AG04449 (cell line): ENCODE measurements around the gene SFN.
"Not testable (repeated sequence)": the region's sequence is repeated elsewhere in the genome, so short reads cannot be mapped to it uniquely, and the experiment has no call there.

Experiments used
- CTCF ChIA-PET: fragments of 350-600 bp; formaldehyde crosslinking; extraction: SDS; loops from one replicate; lab custom pipeline; 2021; ENCODE audit warnings: antibody characterized with exemption; lab: Yijun Ruan, JAX
- POLR2A ChIA-PET: fragments of 400-600, 350-600 bp; formaldehyde crosslinking; extraction: SDS; loops from one replicate; lab custom pipeline; 2020; ENCODE audit warnings: antibody characterized with exemption, inconsistent platforms; lab: Yijun Ruan, JAX
- DNase-seq: peaks from one replicate; pipeline ENCODE4 v3.0.0-alpha.2; 2010; ENCODE audit warnings: low read depth, low spot score
- H3K4me3 ChIP-seq: 2 replicates; pipeline ENCODE4 v1.5.1; 2011; ENCODE audit warnings: low read depth, mild to moderate bottlenecking, control low read depth, low read length
- TF ChIP-seq, protein P1 (sequence below): IDR thresholded peaks from one replicate; pipeline ENCODE4 v1.5.1; 2011; ENCODE audit warnings: mild to moderate bottlenecking, moderate library complexity, low read length, control low read depth, inconsistent platforms; ENCODE audit not compliant: insufficient read depth; ENCODE audit errors: missing control alignments

Gene SFN

DNA sequence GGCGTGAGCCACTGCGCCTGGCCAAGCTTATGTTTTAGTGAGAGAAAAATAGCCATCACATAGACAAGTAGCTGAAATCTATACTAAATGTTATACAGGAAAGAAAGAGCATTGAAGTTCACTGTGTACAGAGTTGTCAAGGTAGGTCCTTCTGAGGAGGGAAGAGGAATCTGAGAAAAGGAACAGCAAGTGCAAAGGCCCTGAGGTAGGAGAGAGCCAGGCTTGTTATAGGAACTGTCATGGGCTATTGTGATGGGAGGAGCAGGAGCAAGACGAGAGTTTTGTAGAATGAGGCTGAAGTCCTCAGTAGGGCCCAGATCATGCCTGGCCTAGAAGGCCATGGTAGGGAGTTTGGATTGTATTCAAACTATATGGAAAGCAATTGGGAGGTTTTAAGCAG is 31.9 kb upstream of the SFN start:
- no peak for DNase-seq
- POLR2A ChIA-PET: no interaction called here
- H3K4me3 ChIP-seq: no peak overlapping the region
- TF ChIP-seq, protein P1, sequence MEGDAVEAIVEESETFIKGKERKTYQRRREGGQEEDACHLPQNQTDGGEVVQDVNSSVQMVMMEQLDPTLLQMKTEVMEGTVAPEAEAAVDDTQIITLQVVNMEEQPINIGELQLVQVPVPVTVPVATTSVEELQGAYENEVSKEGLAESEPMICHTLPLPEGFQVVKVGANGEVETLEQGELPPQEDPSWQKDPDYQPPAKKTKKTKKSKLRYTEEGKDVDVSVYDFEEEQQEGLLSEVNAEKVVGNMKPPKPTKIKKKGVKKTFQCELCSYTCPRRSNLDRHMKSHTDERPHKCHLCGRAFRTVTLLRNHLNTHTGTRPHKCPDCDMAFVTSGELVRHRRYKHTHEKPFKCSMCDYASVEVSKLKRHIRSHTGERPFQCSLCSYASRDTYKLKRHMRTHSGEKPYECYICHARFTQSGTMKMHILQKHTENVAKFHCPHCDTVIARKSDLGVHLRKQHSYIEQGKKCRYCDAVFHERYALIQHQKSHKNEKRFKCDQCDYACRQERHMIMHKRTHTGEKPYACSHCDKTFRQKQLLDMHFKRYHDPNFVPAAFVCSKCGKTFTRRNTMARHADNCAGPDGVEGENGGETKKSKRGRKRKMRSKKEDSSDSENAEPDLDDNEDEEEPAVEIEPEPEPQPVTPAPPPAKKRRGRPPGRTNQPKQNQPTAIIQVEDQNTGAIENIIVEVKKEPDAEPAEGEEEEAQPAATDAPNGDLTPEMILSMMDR: no peak
- CTCF ChIA-PET: interaction anchor here (0.7 to 1.9 kb wide), 13 partner anchors 15 to 232 kb away, joined by 3 to 10 read pairs (median 3); no protein-coding TSS in a partner anchor

- CTCF ChIA-PET: interaction anchor here (0.8 to 1.9 kb wide), 8 partner anchors 21 to 229 kb away, joined by 3 to 10 read pairs (median 4); no protein-coding TSS in a partner anchor
- TF ChIP-seq, protein P1: no peak
- POLR2A ChIA-PET: no interaction called here
- no peak for DNase-seq
- H3K4me3 ChIP-seq: no peak overlapping the region
Observed at GRCh38 chr1:26831546-26832248, 31.3 kb upstream of the SFN start.

DNA sequence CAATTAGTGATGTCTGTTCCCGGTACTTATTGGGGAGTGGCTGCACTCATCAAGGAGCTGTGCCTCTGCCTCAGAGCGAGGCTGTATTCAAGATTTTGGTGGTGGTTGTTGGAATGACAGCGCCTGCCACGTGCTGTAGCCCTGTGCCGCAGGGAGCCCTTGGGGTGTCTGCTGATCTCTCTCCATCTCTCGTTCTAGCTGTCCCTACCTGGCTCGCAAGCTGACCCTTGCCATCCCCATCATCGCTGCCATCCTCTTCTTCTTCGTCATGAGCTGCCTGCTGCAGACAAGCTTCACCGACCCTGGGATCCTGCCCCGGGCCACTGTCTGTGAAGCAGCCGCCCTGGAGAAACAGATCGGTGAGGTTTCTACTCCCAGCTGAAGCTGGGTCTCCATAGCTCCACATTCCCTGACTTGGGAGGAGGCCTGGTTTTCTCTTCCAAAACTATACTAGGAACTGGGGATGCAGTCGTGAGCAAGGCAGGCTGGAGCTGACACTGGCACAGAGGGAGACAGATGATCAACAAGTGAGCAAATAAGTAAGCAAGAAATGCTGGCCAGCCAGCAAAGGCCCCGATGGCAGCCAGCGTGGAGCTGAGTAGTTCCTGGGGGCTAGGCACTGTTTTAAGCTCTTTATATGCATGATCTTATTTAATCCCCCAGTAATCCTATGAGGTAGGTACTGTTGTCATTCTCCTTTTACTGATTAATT is 30.5 kb upstream of the SFN start:
- TF ChIP-seq, protein P1: no peak
- ChIA-PET POLR2A (no interaction called here), CTCF (interaction anchor here (1.0 to 1.6 kb wide), 4 partner anchors 22 to 234 kb away, joined by 3 to 7 read pairs (median 4); no protein-coding TSS in a partner anchor)
- no peak for DNase-seq
- H3K4me3 ChIP-seq: no peak overlapping the region

DNA sequence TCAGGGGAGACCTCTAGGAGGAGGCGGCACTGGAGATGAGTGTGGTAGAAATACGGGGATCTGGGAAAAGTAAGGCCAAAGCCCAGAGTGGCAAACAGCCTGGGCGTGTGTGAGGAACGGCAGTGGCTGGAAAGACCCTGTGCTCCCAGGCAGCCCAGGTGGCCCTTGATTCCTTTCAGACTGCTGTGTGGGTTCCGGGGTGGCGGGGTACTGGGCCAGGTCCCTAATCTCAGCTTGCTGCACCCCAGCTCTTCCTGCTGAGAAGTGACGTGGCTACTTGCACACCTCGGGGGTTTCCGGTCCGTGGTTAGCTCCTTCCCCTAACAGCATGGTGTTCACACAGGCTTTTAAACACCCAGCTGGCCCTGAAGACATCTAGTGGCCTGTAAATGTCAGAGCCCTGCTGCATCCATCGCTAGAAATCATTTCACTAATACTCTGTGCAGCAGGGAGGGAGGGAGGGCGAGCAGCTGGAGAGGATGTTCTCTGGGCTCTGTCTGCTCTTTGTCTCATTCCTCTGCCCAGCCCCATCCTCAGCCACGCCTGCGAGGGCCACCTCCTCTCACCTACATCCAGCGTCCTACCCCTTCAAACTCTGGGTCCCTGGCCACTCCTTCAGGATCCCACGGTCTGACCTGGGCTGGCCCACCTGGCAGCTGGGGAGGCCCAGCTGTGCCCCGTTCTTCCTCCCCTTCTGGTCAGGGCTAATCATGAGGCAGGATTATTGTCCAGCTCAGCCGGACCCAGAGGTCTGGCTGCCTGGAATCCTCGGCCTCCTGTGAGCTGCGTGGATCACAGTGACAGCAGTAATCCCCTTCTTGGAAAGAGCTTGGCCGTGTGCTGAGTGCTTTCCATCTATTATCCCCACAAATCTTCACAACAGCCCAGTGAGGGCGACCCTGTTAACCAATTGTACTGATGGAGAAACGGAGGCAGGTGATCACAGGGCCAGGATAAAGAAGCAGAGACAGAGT is 29.2 kb upstream of the SFN start:
- ChIA-PET CTCF (interaction anchor here (1.2 to 1.9 kb wide), 4 partner anchors 8 to 236 kb away, joined by 3 to 10 read pairs (median 4); partner anchors contain the start of gene ZDHHC18), POLR2A (no interaction called here)
- no peak for DNase-seq
- TF ChIP-seq, protein P1: no peak
- no peak overlapping the region for H3K4me3 ChIP-seq

DNA sequence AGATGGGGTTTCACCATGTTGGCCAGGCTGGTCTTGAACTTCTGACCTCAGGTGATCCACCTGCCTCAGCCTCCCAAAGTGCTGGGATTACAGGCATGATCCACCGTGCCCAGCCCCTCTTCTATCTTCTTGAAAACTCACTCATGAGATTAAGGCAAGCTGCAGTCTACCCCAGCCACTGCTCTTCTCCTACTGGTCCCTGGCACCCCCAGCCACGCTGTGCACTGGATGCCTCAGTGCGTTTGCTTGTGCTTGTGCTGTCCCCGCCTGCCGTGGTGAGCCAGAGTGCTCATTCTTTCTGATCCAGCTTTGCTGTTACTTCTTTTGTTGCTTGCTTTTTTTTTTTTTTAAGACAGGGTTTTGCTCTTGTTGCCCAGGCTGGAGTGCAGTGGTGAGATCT is 25.3 kb upstream of the SFN start:
- DNase-seq, POLR2A ChIA-PET, H3K4me3 ChIP-seq: not testable (repeated sequence)
- CTCF ChIA-PET: interaction anchor here (0.8 to 1.2 kb wide), 2 partner anchors 10 to 41 kb away, joined by 3 read pairs; no protein-coding TSS in a partner anchor
